ENCODE results near the gene MRPL38. TPM values are rescaled to one million over a fixed set of nuclear protein-coding genes. Genes with fewer than 3 reads are reported as not detected.

MRPL38 gene
- total and polyA plus RNA-seq, 2 of the 8 experiments (the other 6 are each of a cell fraction or from before 2014, with no cell fraction given), result 78.4 to 125 TPM

DNA sequence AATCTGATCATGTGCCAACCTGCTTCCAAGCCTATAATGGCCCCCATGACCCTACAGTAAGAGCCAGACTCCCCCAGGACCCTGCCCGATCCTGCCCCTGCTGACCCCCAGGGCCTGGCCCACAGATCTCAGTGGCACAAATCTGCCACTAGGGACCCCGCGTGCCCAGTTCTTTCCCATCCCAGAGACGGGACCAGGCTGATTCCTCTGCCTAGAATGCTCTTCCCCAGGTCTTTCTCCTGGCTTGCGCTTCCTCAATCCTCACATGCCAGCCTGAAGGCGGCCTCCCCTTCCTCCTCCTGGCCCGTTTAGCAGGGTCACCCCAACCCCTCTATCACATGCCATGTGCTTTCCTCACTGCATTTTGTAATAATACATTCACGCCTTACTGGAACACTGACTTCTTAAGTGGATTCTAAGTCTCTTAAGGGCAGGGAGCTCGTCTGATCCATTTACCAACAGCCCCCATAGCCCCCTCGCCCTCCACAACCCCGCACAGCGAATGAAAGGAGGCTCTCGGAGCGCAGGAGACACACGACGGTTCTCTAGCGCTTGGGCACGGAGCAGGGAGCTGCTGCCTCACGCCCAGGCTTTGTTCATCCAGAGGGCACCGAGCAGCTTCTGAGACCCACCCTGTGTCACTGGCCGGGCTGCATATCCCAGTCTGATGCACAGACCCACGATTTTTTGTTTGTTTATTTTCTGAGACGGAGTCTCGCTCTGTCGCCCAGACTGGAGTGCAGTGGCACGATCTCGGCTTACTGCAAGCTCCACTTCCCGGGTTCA is 9.1 kb downstream of the MRPL38 start:
- CTCF ChIA-PET (ENCODE audit: partially characterized antibody), result interaction anchor here (0.6 to 51.3 kb wide), 15 partner anchors 9 to 113 kb away, joined by 3 to 885 read pairs (median 5); partner anchors contain the start of genes CDK3, MRPL38, TRIM47 and WBP2
- peak; percentile 31; the same call in 1 of the 2 replicates for TF ChIP-seq POLR2AphosphoS5 (IDR thresholded peaks at IDR 0.05; ENCODE audit: low read depth, low read length)
- TF ChIP-seq RAD21 (IDR thresholded peaks at IDR 0.05 in 1 of 2, conservative IDR thresholded peaks at IDR 0.05 in 1 of 2; ENCODE audit: low read depth in 2 of 2, low read length in 2 of 2), result peak; percentile 23 to 25; a peak in 2 of 4 replicates
- TF ChIP-seq TEAD4 (IDR thresholded peaks at IDR 0.05; ENCODE audit: low read depth, low read length), result peak; percentile 45; the same call in 1 of the 2 replicates
- no peak for TF ChIP-seq KDM1A (IDR thresholded peaks at IDR 0.05; ENCODE audit: borderline replicate concordance, low read length)
- TF ChIP-seq RFX5 (IDR thresholded peaks at IDR 0.05; ENCODE audit: borderline replicate concordance, low read depth, low read length), result no peak
- TF ChIP-seq YY1 (IDR thresholded peaks at IDR 0.05; ENCODE audit: low read depth, low read length), result peak; percentile 2; the same call in 1 of the 2 replicates
- TF ChIP-seq CTBP2 (IDR thresholded peaks at IDR 0.05; ENCODE audit: borderline replicate concordance, insufficient read depth, insufficient read length, low read length), result no peak
- TF ChIP-seq BACH1 (IDR thresholded peaks at IDR 0.05; ENCODE audit: low read length), result no peak
- no peak for TF ChIP-seq SP2 (IDR thresholded peaks at IDR 0.05; ENCODE audit: low read length)

More for the DNA sequence above, 9.1 kb downstream of the MRPL38 start:
- no peak overlapping the region for H2AFZ ChIP-seq (ENCODE audit: low read length)
- H3K23ac ChIP-seq (ENCODE audit: insufficient read length), result no peak overlapping the region
- no peaks in the 10 kb centered on the region for H3K27me3 ChIP-seq (replicated peaks in 1 of 4; ENCODE audit: control insufficient read depth in 3 of 4, extremely low read depth in 1 of 4, insufficient read depth in 3 of 4, low read length in 3 of 4)
- H3K4me2 ChIP-seq (ENCODE audit: insufficient read depth in 1 of 2, low read depth in 2 of 2, low read length in 2 of 2), result peak overlapping the region; percentile 88 to 95
- H3K9me3 ChIP-seq (ENCODE audit: insufficient read depth in 2 of 2, low read depth in 1 of 2, low read length in 1 of 2), result no peaks in the 10 kb centered on the region
- peaks cover 0 to 15% of the 10 kb centered on the region in 2 experiments; a peak in 1 of 4 replicates for H3K79me2 ChIP-seq (ENCODE audit: control insufficient read depth in 1 of 2, insufficient read depth in 2 of 2, low read length in 2 of 2)
- peak overlapping the region; percentile 83 for H4K91ac ChIP-seq (replicated peaks; ENCODE audit: insufficient read length, low read length)
- no peak overlapping the region for H4K8ac ChIP-seq (ENCODE audit: extremely low read depth, insufficient read depth, low read length)
- peak overlapping the region; percentile 58 to 96 (median 80) for H3K4me3 ChIP-seq (ENCODE audit: extremely low read depth in 1 of 4, insufficient read depth in 2 of 4, low read depth in 3 of 4, low read length in 4 of 4)
- 0 out of 2 replicates have a peak overlapping the region, but pooled peaks have one; percentile 31 for H2BK15ac ChIP-seq (ENCODE audit: low read length)
- H3K23me2 ChIP-seq (ENCODE audit: low read depth, low read length), result peaks cover 8% of the 10 kb centered on the region
- H3K4ac ChIP-seq (replicated peaks; ENCODE audit: insufficient read length, low read depth, low read length), result peak overlapping the region; percentile 97
- H4K20me1 ChIP-seq (replicated peaks in 1 of 2; ENCODE audit: control insufficient read depth in 1 of 2, insufficient read depth in 2 of 2, low read length in 2 of 2), result peaks cover 2 to 11% of the 10 kb centered on the region in 2 experiments
- H2AK5ac ChIP-seq (ENCODE audit: low read depth, low read length), result peak overlapping the region; percentile 88
- H3K79me1 ChIP-seq (ENCODE audit: low read depth, low read length), result peaks cover 3% of the 10 kb centered on the region; the same call in 1 of the 2 replicates
- POLR2A ChIA-PET (ENCODE audit: partially characterized antibody), result interaction anchor here (0.8 to 12.1 kb wide), 16 partner anchors 8 to 185 kb away, joined by 3 to 143 read pairs (median 8); partner anchors contain the start of genes FBF1, MRPL38, TRIM47 and UNK
- peaks cover 5 to 37% (median 27%) of the 10 kb centered on the region in 4 experiments; a peak in 6 of 8 replicates for H3K36me3 ChIP-seq (ENCODE audit: control insufficient read depth in 2 of 4, insufficient read depth in 4 of 4, low read length in 3 of 4)
- H2BK5ac ChIP-seq (ENCODE audit: low read depth, low read length), result peak overlapping the region; percentile 66; the same call in 1 of the 2 replicates
- WGBS, 2 experiments (ENCODE audit: extremely low coverage in 1 of 2, insufficient coverage in 1 of 2, insufficient read length in 1 of 2, insufficient replicate concordance in 2 of 2, low coverage in 1 of 2, low lambda C conversion rate in 2 of 2, missing lambda C conversion rate in 1 of 2), result 23% methylated on average over 28 of the region's 28 CpGs; no CpG with 5 or more reads in 1 of the 2 experiments
- no peak overlapping the region for H3K14ac ChIP-seq (ENCODE audit: insufficient read length)
- DNase-seq (ENCODE audit: low read depth in 1 of 2, low spot score in 2 of 2) (peak in 1 of 2 experiments; percentile 63), FAIRE-seq (no peak)
- H4K5ac ChIP-seq (ENCODE audit: insufficient read length, low read depth, low read length), result no peak overlapping the region
- H3K27ac ChIP-seq (ENCODE audit: low read depth, low read length), result no peak overlapping the region
- peak overlapping the region; percentile 80; the same call in 1 of the 2 replicates for H2BK12ac ChIP-seq (ENCODE audit: low read depth, low read length)
- no peak overlapping the region for H2BK120ac ChIP-seq (replicated peaks; ENCODE audit: low read depth, low read length)
- H2BK20ac ChIP-seq (ENCODE audit: low read length), result no peak overlapping the region
- peaks cover 4 to 25% (median 13%) of the 10 kb centered on the region in 4 experiments for H3K4me1 ChIP-seq (replicated peaks in 1 of 4; ENCODE audit: control insufficient read depth in 3 of 4, insufficient read depth in 4 of 4, low read length in 3 of 4)
- H3K56ac ChIP-seq (replicated peaks; ENCODE audit: insufficient read length, low read depth, low read length), result no peak overlapping the region
- H3K9ac ChIP-seq (replicated peaks in 1 of 4; ENCODE audit: extremely low read depth in 1 of 4, low read depth in 3 of 4, low read length in 3 of 4), result peak overlapping the region in 3 of 4 experiments; percentile 62 to 91 (median 62); a peak in 6 of 7 replicates
- H3K18ac ChIP-seq (ENCODE audit: extremely low read depth, low read length), result peak overlapping the region; percentile 97
